Transverse colon (tissue), 4 donors: ENCODE measurements around the gene FXYD6.

ENCODE experiments used
- EP300 ChIP-seq: sonication (generic); formaldehyde crosslinking; IDR thresholded peaks from one replicate; pipeline ENCODE4 v1.6.1; 2017; ENCODE audit warnings: antibody characterized with exemption, low read depth
- POLR2A ChIP-seq: fragments of 450-650 bp; IDR thresholded peaks from one replicate; pipeline ENCODE4 v1.6.1; 2016; ENCODE audit warnings: antibody characterized with exemption, mild to moderate bottlenecking, moderate library complexity
- POLR2AphosphoS5 ChIP-seq, 3 donors: sonication (generic); formaldehyde crosslinking; IDR thresholded peaks; one replicate each; pipeline ENCODE4 v1.6.1; 2016; ENCODE audit warnings: antibody characterized with exemption in 3 of 3
- TF ChIP-seq, protein P1 (sequence below), 5 experiments: fragments of 200-600 bp in 3 of 5; fragments of 450-650 bp in 2 of 5; sonication (generic) in 3 of 5; IDR thresholded peaks; 1 replicate in 2 of 5; 2 replicates in 3 of 5; pipeline ENCODE4 v1.5.1; 2016 to 2017; ENCODE audit warnings: antibody characterized with exemption in 5 of 5, inconsistent platforms in 3 of 5, mild to moderate bottlenecking in 2 of 5, moderate library complexity in 1 of 5

DNA sequence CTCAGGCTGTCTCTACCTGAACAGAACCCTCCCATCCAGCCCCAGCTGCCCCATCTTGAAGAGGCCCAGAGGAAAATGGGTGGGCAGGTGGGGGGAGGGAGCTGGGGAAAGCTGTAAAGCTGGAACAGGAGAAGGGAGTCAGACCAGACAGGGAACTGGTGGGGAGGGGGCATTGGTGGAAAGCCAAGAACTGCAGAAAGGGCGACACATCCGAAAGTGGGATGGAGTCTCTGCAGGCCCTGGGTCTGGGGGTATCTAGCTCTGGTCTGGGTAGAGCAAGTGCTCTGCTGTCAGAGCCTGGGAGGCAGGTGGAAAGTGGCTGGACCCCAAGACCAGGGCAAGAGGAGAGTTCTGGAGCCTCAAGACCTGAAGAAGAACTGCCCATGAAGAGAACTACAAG, 45.0 kb upstream of the FXYD6 start:
- TF ChIP-seq, protein P1, sequence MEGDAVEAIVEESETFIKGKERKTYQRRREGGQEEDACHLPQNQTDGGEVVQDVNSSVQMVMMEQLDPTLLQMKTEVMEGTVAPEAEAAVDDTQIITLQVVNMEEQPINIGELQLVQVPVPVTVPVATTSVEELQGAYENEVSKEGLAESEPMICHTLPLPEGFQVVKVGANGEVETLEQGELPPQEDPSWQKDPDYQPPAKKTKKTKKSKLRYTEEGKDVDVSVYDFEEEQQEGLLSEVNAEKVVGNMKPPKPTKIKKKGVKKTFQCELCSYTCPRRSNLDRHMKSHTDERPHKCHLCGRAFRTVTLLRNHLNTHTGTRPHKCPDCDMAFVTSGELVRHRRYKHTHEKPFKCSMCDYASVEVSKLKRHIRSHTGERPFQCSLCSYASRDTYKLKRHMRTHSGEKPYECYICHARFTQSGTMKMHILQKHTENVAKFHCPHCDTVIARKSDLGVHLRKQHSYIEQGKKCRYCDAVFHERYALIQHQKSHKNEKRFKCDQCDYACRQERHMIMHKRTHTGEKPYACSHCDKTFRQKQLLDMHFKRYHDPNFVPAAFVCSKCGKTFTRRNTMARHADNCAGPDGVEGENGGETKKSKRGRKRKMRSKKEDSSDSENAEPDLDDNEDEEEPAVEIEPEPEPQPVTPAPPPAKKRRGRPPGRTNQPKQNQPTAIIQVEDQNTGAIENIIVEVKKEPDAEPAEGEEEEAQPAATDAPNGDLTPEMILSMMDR (IDR thresholded peaks at IDR 0.05): no peak
- TF ChIP-seq POLR2A: no peak
- no peak for TF ChIP-seq POLR2AphosphoS5 (IDR thresholded peaks at IDR 0.05)
- no peak for TF ChIP-seq EP300
